Smooth muscle cell (in vitro differentiated cells): ENCODE results near the gene CEP112. TPM values are rescaled to one million over a fixed set of nuclear protein-coding genes. Genes with fewer than 3 reads are reported as not detected.
A peak's percentile ranks its signal among the peaks of the same experiment; 100 is the strongest.

Source experiments
- DNase-seq: peaks from one replicate; lab custom pipeline; 2025; ENCODE audit not compliant: unreplicated experiment; lab: John Stamatoyannopoulos, UW
- H2AFZ ChIP-seq: fragments of 200-600 bp; sonication (generic); 2 replicates; pipeline ENCODE4 v1.6.0; 2016; ENCODE audit warnings: antibody characterized with exemption, low read depth, mild to moderate bottlenecking
- H3F3A ChIP-seq: fragments of 200-600 bp; sonication (generic); 2 replicates; pipeline ENCODE4 v1.6.0; 2017; ENCODE audit warnings: antibody characterized with exemption, low read depth
- H3K27ac ChIP-seq: fragments of 200-600 bp; sonication (generic); 2 replicates; pipeline ENCODE4 v1.5.1; 2016; ENCODE audit warnings: low read depth, mild to moderate bottlenecking
- H3K27me3 ChIP-seq: fragments of 200-600 bp; sonication (generic); 2 replicates; pipeline ENCODE4 v1.6.1; 2016; ENCODE audit warnings: low read depth, mild to moderate bottlenecking
- H3K36me3 ChIP-seq: fragments of 200-600 bp; sonication (generic); 2 replicates; pipeline ENCODE4 v1.5.1; 2016; ENCODE audit warnings: low read depth
- H3K4me1 ChIP-seq: fragments of 200-600 bp; sonication (generic); 2 replicates; pipeline ENCODE4 v1.5.1; 2016; ENCODE audit warnings: low read depth
- H3K4me2 ChIP-seq: fragments of 200-600 bp; sonication (generic); 2 replicates; pipeline ENCODE4 v1.6.0; 2016; ENCODE audit warnings: mild to moderate bottlenecking
- H3K4me3 ChIP-seq: fragments of 200-600 bp; sonication (generic); 2 replicates; pipeline ENCODE4 v1.5.1; 2016; ENCODE audit warnings: mild to moderate bottlenecking
- H3K79me2 ChIP-seq: fragments of 200-600 bp; sonication (generic); 2 replicates; pipeline ENCODE4 v1.6.0; 2016; ENCODE audit warnings: low read depth, mild to moderate bottlenecking
- H3K9ac ChIP-seq: fragments of 200-600 bp; sonication (generic); 2 replicates; pipeline ENCODE4 v1.6.0; 2016; ENCODE audit warnings: low read depth
- H3K9me3 ChIP-seq: fragments of 200-600 bp; sonication (generic); replicated peaks from 2 replicates; pipeline ENCODE4 v1.5.1; 2016; ENCODE audit warnings: low read depth
- H4K20me1 ChIP-seq: fragments of 200-600 bp; sonication (generic); 2 replicates; pipeline ENCODE4 v1.6.0; 2016; ENCODE audit warnings: low read depth
- CTCF ChIP-seq: fragments of 200-600 bp; sonication (generic); IDR thresholded peaks from 2 replicates; pipeline ENCODE4 v1.5.1; 2017; ENCODE audit warnings: borderline replicate concordance, mild to moderate bottlenecking, antibody characterized with exemption; ENCODE audit not compliant: insufficient read depth, poor library complexity, severe bottlenecking
- WGBS: methylation state at CpG from one replicate; pipeline ENCODE4 v1.1.7; 2016; ENCODE audit warnings: low lambda C conversion rate; 5-methylcytosine and 5-hydroxymethylcytosine counted together
- polyA plus RNA-seq: library from polyadenylated mRNA; unstranded; fragments of >200 nt; fragmentation: Nextera tagmentation; extraction: Ambion mirVana; gene quantifications from 2 replicates; pipeline ENCODE4 v1.2.1, GENCODE V29; 2016
- total RNA-seq: library from RNA; depleted of rRNA; stranded (reverse); fragments of >200 nt; gene quantifications from 2 replicates; pipeline ENCODE4 v1.2.3, GENCODE V29; 2014

Gene CEP112
- total and polyA plus RNA-seq, 2 experiments from 2014 or later = 8.3 to 9.9 TPM

GRCh38 chr17:65754630-65755029 is 437.3 kb downstream of the CEP112 start:
- TF ChIP-seq CTCF = no peak
- Histone ChIP-seq H3K27me3 (no peaks in the 10 kb centered on the region), H3K4me1 (peaks cover 7% of the 10 kb centered on the region), H3K27ac (no peak overlapping the region), H2AFZ (no peak overlapping the region), H3K36me3 (no peaks in the 10 kb centered on the region), H4K20me1 (no peaks in the 10 kb centered on the region), H3K9me3 (no peaks in the 10 kb centered on the region), H3K79me2 (no peaks in the 10 kb centered on the region), H3K4me3 (no peak overlapping the region), H3F3A (peaks cover 3% of the 10 kb centered on the region), H3K9ac (no peak overlapping the region), H3K4me2 (no peak overlapping the region)
- DNase-seq = no peak
- WGBS = 86% methylated on average over 7 of the region's 7 CpGs

- WGBS = 92% methylated on average over 2 of the region's 2 CpGs
Observed at GRCh38 chr17:65754081-65754480, 437.9 kb downstream of the CEP112 start.

GRCh38 chr17:65753348-65753747 is 438.6 kb downstream of the CEP112 start:
- Histone ChIP-seq H3K27me3 (no peaks in the 10 kb centered on the region), H3K4me2 (no peak overlapping the region), H3K9ac (no peak overlapping the region), H3K79me2 (no peaks in the 10 kb centered on the region), H3K9me3 (no peaks in the 10 kb centered on the region), H2AFZ (no peak overlapping the region), H4K20me1 (no peaks in the 10 kb centered on the region), H3F3A (peaks cover 3% of the 10 kb centered on the region), H3K27ac (no peak overlapping the region), H3K4me3 (no peak overlapping the region), H3K4me1 (peaks cover 7% of the 10 kb centered on the region), H3K36me3 (no peaks in the 10 kb centered on the region)
- no peak for DNase-seq
- TF ChIP-seq CTCF = no peak
- WGBS = 73% methylated on average over 4 of the region's 4 CpGs

More at GRCh38 chr17:65754081-65754480, 437.9 kb downstream of the CEP112 start:
- Histone ChIP-seq H2AFZ (no peak overlapping the region), H3F3A (peaks cover 3% of the 10 kb centered on the region), H3K27ac (no peak overlapping the region), H3K79me2 (no peaks in the 10 kb centered on the region), H3K27me3 (no peaks in the 10 kb centered on the region), H3K9ac (no peak overlapping the region), H3K4me3 (no peak overlapping the region), H4K20me1 (no peaks in the 10 kb centered on the region), H3K4me2 (no peak overlapping the region), H3K9me3 (no peaks in the 10 kb centered on the region), H3K36me3 (no peaks in the 10 kb centered on the region), H3K4me1 (peaks cover 7% of the 10 kb centered on the region)
- no peak for TF ChIP-seq CTCF
- DNase-seq = no peak

- Histone ChIP-seq H2AFZ (no peak overlapping the region), H3K9me3 (no peaks in the 10 kb centered on the region), H3K79me2 (no peaks in the 10 kb centered on the region), H3K27me3 (no peaks in the 10 kb centered on the region), H3K9ac (no peak overlapping the region), H3K4me1 (peaks cover 7% of the 10 kb centered on the region), H3K27ac (peak overlapping the region; percentile 32), H3K4me3 (no peak overlapping the region), H3K36me3 (no peaks in the 10 kb centered on the region), H4K20me1 (no peaks in the 10 kb centered on the region), H3K4me2 (peak overlapping the region; percentile 52), H3F3A (peaks cover 3% of the 10 kb centered on the region)
- no peak for TF ChIP-seq CTCF
- DNase-seq = no peak
- 69% methylated on average over 5 of the region's 5 CpGs for whole genome bisulfite sequencing
Observed at GRCh38 chr17:65751263-65751662, 440.7 kb downstream of the CEP112 start.
